ENCODE data around the gene PAQR5. TPM values are rescaled to one million over a fixed set of nuclear protein-coding genes. Genes with fewer than 3 reads are reported as not detected.
"Not testable (repeated sequence)": the region's sequence is repeated elsewhere in the genome, so short reads cannot be mapped to it uniquely, and the experiment has no call there.

Gene PAQR5
- total RNA-seq, 1 donor from 2014 or later, result 0.13 TPM

GRCh38 chr15:69415381-69415780 is 116.7 kb downstream of the PAQR5 start:
- no peak for DNase-seq (ENCODE audit: low read depth, low spot score)

GRCh38 chr15:69417581-69417980 is 118.9 kb downstream of the PAQR5 start:
- no peak for DNase-seq (ENCODE audit: low read depth, low spot score)

- DNase-seq (ENCODE audit: low read depth, low spot score), result no peak
Measured at GRCh38 chr15:69421498-69421897, 122.8 kb downstream of the PAQR5 start.

- DNase-seq (ENCODE audit: low read depth, low spot score), result no peak
Measured at GRCh38 chr15:69422336-69422895, 123.7 kb downstream of the PAQR5 start.

- DNase-seq (ENCODE audit: low read depth, low spot score), result no peak
Measured at GRCh38 chr15:69424001-69424400, 125.3 kb downstream of the PAQR5 start.

GRCh38 chr15:69424748-69425413 is 126.2 kb downstream of the PAQR5 start:
- no peak for DNase-seq (ENCODE audit: low read depth, low spot score)

- DNase-seq (ENCODE audit: low read depth, low spot score), result no peak
Measured at GRCh38 chr15:69433831-69434230, 135.1 kb downstream of the PAQR5 start.

- DNase-seq (ENCODE audit: low read depth, low spot score), result no peak
Measured at GRCh38 chr15:69434238-69434637, 135.5 kb downstream of the PAQR5 start.

GRCh38 chr15:69434679-69435078 is 136.0 kb downstream of the PAQR5 start:
- DNase-seq (ENCODE audit: low read depth, low spot score), result no peak

- no peak for DNase-seq (ENCODE audit: low read depth, low spot score)
Measured at GRCh38 chr15:69435985-69436384, 137.3 kb downstream of the PAQR5 start.

GRCh38 chr15:69436951-69437350 is 138.2 kb downstream of the PAQR5 start:
- DNase-seq (ENCODE audit: low read depth, low spot score), result no peak

- no peak for DNase-seq (ENCODE audit: low read depth, low spot score)
Measured at GRCh38 chr15:69439623-69440022, 140.9 kb downstream of the PAQR5 start.

- DNase-seq (ENCODE audit: low read depth, low spot score), result no peak
Measured at GRCh38 chr15:69443032-69443611, 144.4 kb downstream of the PAQR5 start.

GRCh38 chr15:69444686-69445085 is 146.0 kb downstream of the PAQR5 start:
- no peak for DNase-seq (ENCODE audit: low read depth, low spot score)

- no peak for DNase-seq (ENCODE audit: low read depth, low spot score)
Measured at GRCh38 chr15:69446953-69447352, 148.2 kb downstream of the PAQR5 start.

- DNase-seq (ENCODE audit: low read depth, low spot score), result not testable (repeated sequence)
Measured at GRCh38 chr15:69450221-69450620, 151.5 kb downstream of the PAQR5 start.

- no peak for DNase-seq (ENCODE audit: low read depth, low spot score)
Measured at GRCh38 chr15:69450968-69451695, 152.4 kb downstream of the PAQR5 start.

- no peak for DNase-seq (ENCODE audit: low read depth, low spot score)
Measured at GRCh38 chr15:69451951-69452691, 153.4 kb downstream of the PAQR5 start.

GRCh38 chr15:69452692-69453521 is 154.2 kb downstream of the PAQR5 start, which contains the start of gene RPLP1:
RPLP1 (plus strand) TSS chr15:69452818; CDS start chr15:69452949, 131 bp downstream.
- peak; percentile 85 for DNase-seq (ENCODE audit: low read depth, low spot score)

GRCh38 chr15:69454953-69455352 is 156.2 kb downstream of the PAQR5 start:
- DNase-seq (ENCODE audit: low read depth, low spot score), result no peak
